IPS-NIHi7 (cell line): Measurements from ENCODE around the gene FHOD3.
A peak's percentile ranks its signal among the peaks of the same experiment; 100 is the strongest.

Experiments used
- DNase-seq: peaks from one replicate; pipeline ENCODE4 v3.0.0; 2012; ENCODE audit warnings: mixed read lengths; ENCODE audit errors: extremely low spot score

FHOD3 gene

GRCh38 chr18:36477776-36478175 is 180.3 kb downstream of the FHOD3 start:
- no peak for DNase-seq

- DNase-seq, result no peak
Measured at GRCh38 chr18:36481201-36481657, 183.7 kb downstream of the FHOD3 start.

- DNase-seq, result no peak
Measured at GRCh38 chr18:36481935-36482334, 184.4 kb downstream of the FHOD3 start.

- no peak for DNase-seq
Measured at GRCh38 chr18:36484591-36484990, 187.1 kb downstream of the FHOD3 start.

GRCh38 chr18:36485772-36486171 is 188.3 kb downstream of the FHOD3 start:
- DNase-seq, result no peak

- no peak for DNase-seq
Measured at GRCh38 chr18:36488131-36488530, 190.6 kb downstream of the FHOD3 start.

- no peak for DNase-seq
Measured at GRCh38 chr18:36490897-36491296, 193.4 kb downstream of the FHOD3 start.

DNA sequence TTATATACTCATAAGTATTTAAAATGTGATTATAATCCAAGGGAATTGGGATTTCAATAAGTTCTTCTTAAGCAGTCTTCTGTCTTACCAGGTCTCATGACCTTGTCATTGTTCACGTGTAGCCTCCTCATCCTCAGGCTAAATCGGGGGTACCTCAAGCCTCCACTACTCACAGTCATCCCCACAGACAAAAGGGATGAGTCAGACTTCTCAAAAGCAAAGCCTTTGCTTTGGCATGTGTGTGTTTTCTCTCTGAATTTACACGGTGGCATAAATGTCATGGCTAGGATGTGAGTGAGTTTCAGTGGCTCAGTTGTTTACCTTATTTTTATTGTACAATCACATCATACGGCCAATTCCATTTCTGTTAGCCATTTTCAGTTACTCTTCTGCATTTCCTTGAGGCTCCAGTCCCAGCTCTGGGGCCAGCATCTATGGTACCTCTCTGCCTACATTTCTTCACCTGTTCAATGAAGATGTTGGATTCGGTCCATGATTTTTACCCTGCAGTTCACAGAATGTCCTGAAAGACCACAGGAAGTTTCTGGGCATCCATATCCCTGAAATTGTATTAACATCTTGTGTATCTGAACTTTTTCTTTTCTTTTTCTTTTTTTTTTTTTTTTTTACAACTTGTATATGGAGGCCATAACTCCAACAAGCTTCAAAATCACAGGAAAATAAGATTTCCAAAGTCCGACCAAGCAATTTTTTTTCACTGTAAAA is 195.3 kb downstream of the FHOD3 start:
- DNase-seq, result no peak

GRCh38 chr18:36493349-36494159 is 196.0 kb downstream of the FHOD3 start:
- DNase-seq, result peak; percentile 62

DNA sequence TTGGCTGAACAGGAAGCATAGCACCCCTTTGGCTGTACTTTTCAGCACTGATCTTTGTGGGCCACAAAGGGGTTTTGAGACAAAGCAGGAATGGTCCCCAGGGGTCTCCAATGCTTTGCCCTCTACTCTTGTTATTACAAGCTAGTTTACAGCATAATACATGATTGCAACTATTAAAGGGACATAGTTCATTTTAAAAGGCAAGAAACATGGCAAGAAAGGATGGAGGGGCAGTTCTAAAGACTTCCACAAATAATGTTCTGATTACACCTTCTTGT is 196.6 kb downstream of the FHOD3 start:
- no peak for DNase-seq

DNA sequence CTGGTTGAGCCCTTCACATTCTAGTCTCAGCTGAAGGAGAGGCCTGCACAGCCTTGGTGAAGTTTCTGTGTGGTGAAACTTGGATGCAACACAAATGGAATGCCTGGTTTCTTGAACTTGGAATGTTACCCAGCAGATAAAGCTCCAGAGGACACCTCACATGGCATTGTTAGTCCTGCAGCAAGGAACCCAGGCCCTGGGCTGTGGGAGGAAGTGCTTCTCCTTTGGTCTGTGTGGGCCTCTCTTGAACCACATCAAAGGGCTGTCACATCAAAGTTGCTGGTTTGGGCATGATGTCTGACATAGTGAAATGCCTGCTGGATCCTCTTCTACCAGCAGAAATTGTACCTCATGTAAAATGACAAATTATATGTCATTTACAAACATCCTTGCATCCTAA is 198.5 kb downstream of the FHOD3 start:
- no peak for DNase-seq

GRCh38 chr18:36499938-36500337 is 202.4 kb downstream of the FHOD3 start:
- no peak for DNase-seq

DNA sequence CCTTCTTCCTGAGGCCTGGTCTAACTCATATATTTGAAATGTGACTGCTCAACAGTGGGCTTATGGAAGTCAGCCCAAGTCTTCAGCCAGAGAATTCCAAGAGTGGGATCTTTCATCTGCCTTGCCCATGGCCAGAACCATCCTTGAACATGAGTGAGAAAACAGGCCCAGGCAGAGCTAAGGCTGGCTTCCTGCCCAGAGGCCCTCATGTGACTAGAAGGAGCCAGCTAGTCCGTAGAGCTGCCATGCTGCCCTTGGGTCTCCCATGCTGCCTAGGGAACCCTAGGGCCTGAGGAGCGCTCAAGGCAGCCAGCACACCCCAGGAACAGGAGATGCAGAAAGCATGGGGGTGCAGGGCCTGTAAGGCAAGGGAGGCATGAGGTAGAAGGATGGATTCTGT is 203.6 kb downstream of the FHOD3 start:
- DNase-seq, result no peak

DNA sequence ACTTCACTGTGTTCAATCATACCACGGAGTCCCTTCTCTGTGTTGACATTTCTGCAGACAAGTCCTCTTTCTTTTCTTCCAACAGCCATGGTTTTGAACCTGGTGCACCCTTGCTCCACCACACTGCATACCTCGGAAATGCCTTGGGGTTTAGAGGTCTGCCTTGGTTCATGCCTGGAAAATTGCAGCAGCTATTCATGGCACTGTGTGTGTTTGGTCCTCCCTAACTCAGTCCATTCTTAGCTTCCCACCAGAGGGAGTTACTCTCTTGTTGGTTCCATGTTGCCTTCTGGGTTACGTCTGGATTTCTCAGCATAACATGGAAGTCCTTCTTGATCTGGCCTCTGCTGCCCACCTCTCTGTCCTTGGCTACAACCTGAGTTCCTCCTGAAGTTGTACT is 206.0 kb downstream of the FHOD3 start:
- no peak for DNase-seq

DNA sequence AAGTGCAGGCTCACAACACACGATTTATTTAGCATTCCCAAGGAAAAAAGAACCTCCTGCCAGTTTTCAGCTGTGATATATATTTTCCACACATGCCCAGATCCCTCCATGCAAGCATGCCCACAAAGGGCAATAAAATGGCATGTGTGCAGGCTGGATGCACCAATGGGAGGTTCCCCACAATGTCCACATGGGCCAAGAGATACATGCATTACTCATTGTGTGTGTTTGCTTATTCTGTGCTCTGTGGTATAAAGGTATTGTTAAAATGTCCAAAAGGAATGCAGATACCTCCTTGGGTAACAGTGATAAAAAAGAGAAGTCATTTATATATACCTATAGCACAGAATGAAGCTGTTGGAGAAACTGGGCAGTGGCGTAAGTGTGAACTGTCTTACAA is 207.4 kb downstream of the FHOD3 start:
- DNase-seq, result no peak

DNA sequence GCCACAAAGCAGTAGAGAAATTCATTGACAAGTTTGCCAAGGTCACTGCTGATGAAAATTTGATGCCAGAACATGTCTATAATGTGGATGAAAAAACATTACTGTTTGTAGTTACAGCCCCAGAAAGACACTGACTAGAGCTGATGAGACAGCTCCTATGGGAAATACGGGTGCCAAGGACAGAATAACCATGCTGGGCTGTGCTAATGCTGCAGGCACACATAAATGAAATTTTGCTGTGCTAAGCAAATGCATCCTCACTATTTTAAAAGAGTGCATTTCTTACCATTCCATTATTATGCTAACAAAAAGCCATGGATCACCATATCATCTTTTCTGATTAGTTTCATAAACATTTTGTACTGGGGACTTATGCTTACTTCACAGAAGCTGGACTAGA is 208.2 kb downstream of the FHOD3 start:
- DNase-seq, result no peak

DNA sequence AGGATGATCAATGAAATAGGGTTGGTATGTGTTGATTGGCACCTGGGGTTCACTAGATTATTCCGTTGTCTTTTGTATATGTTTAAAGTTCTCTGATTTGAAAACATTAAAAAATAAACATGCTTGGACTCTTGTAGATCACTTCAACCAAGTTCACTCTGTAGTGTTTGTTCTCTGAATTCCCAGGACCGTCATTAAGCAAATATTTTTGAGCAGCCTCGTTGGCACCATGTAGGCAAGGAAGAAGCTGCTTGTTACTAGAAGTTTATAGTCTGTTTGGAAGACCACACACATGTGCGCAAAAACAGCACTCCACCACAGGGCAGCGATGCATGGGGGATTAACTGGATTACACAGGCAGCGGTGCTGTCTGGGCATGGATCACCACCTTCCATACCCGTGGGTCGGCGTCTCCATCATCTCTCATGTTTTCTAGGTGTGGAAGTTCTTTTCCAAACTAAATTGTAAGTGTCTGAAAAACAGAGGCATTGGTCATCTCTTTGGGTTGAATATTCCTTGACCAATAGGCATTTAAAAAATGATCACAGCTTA is 212.2 kb downstream of the FHOD3 start:
- no peak for DNase-seq

GRCh38 chr18:36511791-36512352 is 214.4 kb downstream of the FHOD3 start:
- no peak for DNase-seq

GRCh38 chr18:36513556-36513955 is 216.0 kb downstream of the FHOD3 start:
- no peak for DNase-seq

- DNase-seq, result peak; percentile 36
Measured at GRCh38 chr18:36514778-36515177, 217.3 kb downstream of the FHOD3 start.

- DNase-seq, result no peak
Measured at GRCh38 chr18:36516258-36516657, 218.7 kb downstream of the FHOD3 start.

DNA sequence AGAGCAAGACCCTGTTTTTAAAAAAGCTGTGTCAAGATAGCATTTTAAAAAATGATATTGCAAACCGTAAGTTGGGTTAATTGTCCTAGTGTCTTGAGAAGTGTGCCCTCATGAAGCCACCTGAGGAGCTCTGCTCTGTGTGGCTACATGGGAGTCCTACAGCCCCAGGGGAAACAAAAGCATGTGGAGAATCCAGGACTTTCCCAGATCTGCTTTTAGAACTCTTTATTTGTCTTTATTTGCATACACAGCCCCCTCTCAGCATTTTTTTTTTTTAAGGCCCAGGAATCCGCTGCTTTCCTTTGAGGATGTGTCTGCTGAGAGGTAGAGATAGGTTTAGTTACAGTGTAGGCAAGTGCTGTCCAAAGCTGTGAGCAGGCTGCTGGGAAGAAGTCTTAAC is 219.2 kb downstream of the FHOD3 start:
- DNase-seq, result no peak

- no peak for DNase-seq
Measured at GRCh38 chr18:36518839-36519238, 221.3 kb downstream of the FHOD3 start.
